Endothelial cell of umbilical vein (primary cell): ENCODE measurements around the gene NFYC.

Source experiments
- CTCF ChIP-seq, 2 donors: IDR thresholded peaks; 1 replicate in 1 of 2; 2 replicates in 1 of 2; pipeline ENCODE4 v1.5.1; 2011; ENCODE audit warnings: low read length in 2 of 2, mild to moderate bottlenecking in 2 of 2, moderate library complexity in 2 of 2, control low read depth in 1 of 2, inconsistent platforms in 1 of 2, low read depth in 1 of 2; ENCODE audit not compliant: insufficient read depth in 1 of 2; ENCODE audit errors: extremely low read depth in 1 of 2
- EZH2 ChIP-seq: IDR thresholded peaks from 2 replicates; pipeline ENCODE4 v1.6.1; 2012; ENCODE audit warnings: borderline replicate concordance, low read depth, mild to moderate bottlenecking, moderate library complexity, low read length, inconsistent platforms; ENCODE audit not compliant: severe bottlenecking
- FOS ChIP-seq: IDR thresholded peaks from 2 replicates; pipeline ENCODE4 v1.6.1; 2011; ENCODE audit warnings: mild to moderate bottlenecking, low read length, moderate library complexity, borderline replicate concordance; ENCODE audit not compliant: insufficient read depth
- GATA2 ChIP-seq: IDR thresholded peaks from 2 replicates; pipeline ENCODE4 v1.7.0; 2011; ENCODE audit warnings: low read depth, mild to moderate bottlenecking, moderate library complexity, mixed read lengths, low read length; ENCODE audit not compliant: insufficient read length, insufficient read depth
- MAX ChIP-seq: IDR thresholded peaks from 2 replicates; pipeline ENCODE4 v1.6.1; 2011; ENCODE audit not compliant: insufficient read depth, insufficient read length
- MYC ChIP-seq: IDR thresholded peaks from one replicate; pipeline ENCODE4 v1.6.1; 2011; ENCODE audit warnings: mild to moderate bottlenecking, low read depth, low read length
- POLR2A ChIP-seq: IDR thresholded peaks from 2 replicates; pipeline ENCODE4 v1.6.1; 2012; ENCODE audit warnings: low read depth, mild to moderate bottlenecking, control low read depth, low read length
- POLR2AphosphoS5 ChIP-seq: IDR thresholded peaks from 2 replicates; pipeline ENCODE4 v1.6.1; 2012; ENCODE audit warnings: low read depth, mild to moderate bottlenecking, control low read depth, low read length, moderate library complexity; ENCODE audit not compliant: insufficient read depth

GRCh38 chr1:40758578-40759343, 67.3 kb downstream of the NFYC start:
- no peak for TF ChIP-seq CTCF (IDR thresholded peaks at IDR 0.05; ENCODE audit: extremely low read depth in 1 of 2, insufficient read depth in 1 of 2, low read depth in 1 of 2, low read length in 2 of 2)
- no peak for TF ChIP-seq POLR2A
- no peak for TF ChIP-seq MAX
- no peak for TF ChIP-seq MYC
- no peak for TF ChIP-seq EZH2
- TF ChIP-seq POLR2AphosphoS5, result no peak
- TF ChIP-seq FOS, result no peak
- TF ChIP-seq GATA2, result no peak
